PC-9 (cell line): ENCODE measurements around the gene CRACDL. TPM values are rescaled to one million over a fixed set of nuclear protein-coding genes. Genes with fewer than 3 reads are reported as not detected.

ENCODE experiments used
- BruUV-seq: library from RNA; stranded (reverse); fragments of 400-500 nt; replicated peaks from 2 replicates; lab custom pipeline; 2021; lab: Mats Ljungman, UMichigan
- CTCF ChIA-PET: fragments of 300-600 bp; sonication (Branson Sonifier 250); formaldehyde crosslinking; loops from one replicate; lab custom pipeline; 2022; ENCODE audit warnings: antibody characterized with exemption; lab: Charles Lee
- POLR2A ChIA-PET: fragments of 300-600 bp; sonication (Branson Sonifier 250); formaldehyde crosslinking; loops from one replicate; lab custom pipeline; 2022; ENCODE audit warnings: antibody characterized with exemption; ENCODE audit not compliant: unreplicated experiment; lab: Charles Lee
- DNase-seq, 2 experiments: peaks; one replicate each; pipeline versions ENCODE4 v3.0.0 to v3.0.0-alpha.2; 2015 to 2022; ENCODE audit warnings: mixed read lengths in 1 of 2
- H2AFZ ChIP-seq: fragments of 200-600 bp; sonication (generic); 2 replicates; pipeline ENCODE4 v1.8.1; 2017; ENCODE audit warnings: antibody characterized with exemption
- H3F3A ChIP-seq: fragments of 200-600 bp; sonication (generic); 2 replicates; pipeline ENCODE4 v1.8.1; 2017; ENCODE audit warnings: antibody characterized with exemption, mild to moderate bottlenecking, low read depth; ENCODE audit not compliant: insufficient read depth
- H3K27ac ChIP-seq: fragments of 200-600 bp; sonication (generic); 2 replicates; pipeline ENCODE4 v1.6.1; 2016; ENCODE audit warnings: mixed run types
- H3K27me3 ChIP-seq: fragments of 200-600 bp; sonication (generic); 2 replicates; pipeline ENCODE4 v1.6.1; 2016; ENCODE audit warnings: low read depth, mixed run types; ENCODE audit not compliant: insufficient read depth
- H3K36me3 ChIP-seq: fragments of 200-600 bp; sonication (generic); 2 replicates; pipeline ENCODE4 v1.6.1; 2016; ENCODE audit warnings: low read depth, mixed run types
- H3K4me1 ChIP-seq: fragments of 200-600 bp; sonication (generic); replicated peaks from 2 replicates; pipeline ENCODE4 v1.6.1; 2016; ENCODE audit warnings: mixed run types; ENCODE audit not compliant: insufficient read depth
- H3K4me2 ChIP-seq: fragments of 200-600 bp; sonication (generic); 2 replicates; pipeline ENCODE4 v1.6.1; 2017; ENCODE audit warnings: mixed run types
- H3K4me3 ChIP-seq: fragments of 200-600 bp; sonication (generic); 2 replicates; pipeline ENCODE4 v1.6.1; 2016; ENCODE audit warnings: mixed run types
- H3K79me2 ChIP-seq: fragments of 200-600 bp; sonication (generic); 2 replicates; pipeline ENCODE4 v1.6.1; 2017; ENCODE audit warnings: low read depth, mixed run types
- H3K9me2 ChIP-seq: fragments of 200-600 bp; sonication (generic); 2 replicates; pipeline ENCODE4 v1.8.1; 2017; ENCODE audit warnings: mild to moderate bottlenecking; ENCODE audit not compliant: insufficient read depth
- H3K9me3 ChIP-seq: fragments of 200-600 bp; sonication (generic); 2 replicates; pipeline ENCODE4 v1.8.1; 2016; ENCODE audit warnings: low read depth; ENCODE audit not compliant: insufficient read depth
- H4K20me1 ChIP-seq: fragments of 200-600 bp; sonication (generic); 2 replicates; pipeline ENCODE4 v1.8.1; 2017; ENCODE audit not compliant: insufficient read depth
- CTCF ChIP-seq: fragments of 200-600 bp; sonication (generic); conservative IDR thresholded peaks from 2 replicates; pipeline ENCODE4 v1.6.1; 2017; ENCODE audit warnings: mixed run types, antibody characterized with exemption, mild to moderate bottlenecking, moderate library complexity
- EZH2 ChIP-seq: fragments of 200-600 bp; sonication (generic); IDR thresholded peaks from 2 replicates; pipeline ENCODE4 v1.8.0; 2017; ENCODE audit warnings: antibody characterized with exemption, low read depth
- intact Hi-C: fragments of 100-400 bp; cut with micrococcal nuclease; formaldehyde crosslinking; loops from one replicate; pipeline ENCODE4 v1.10.0; 2022; ENCODE audit not compliant: unreplicated experiment
- total RNA-seq: library from RNA; stranded (reverse); gene quantifications from 2 replicates; pipeline ENCODE4 v1.2.3, GENCODE V29; 2021

CRACDL gene
- total RNA-seq, 1 experiment from 2014 or later = 33.7 TPM

GRCh38 chr2:98750593-98751282, 185.3 kb downstream of the CRACDL start:
- BruUV-seq = no TSS peak
- intact Hi-C loops = no loop called here
- POLR2A ChIA-PET = no interaction called here
- H3K79me2 ChIP-seq = no peaks in the 10 kb centered on the region
- TF ChIP-seq CTCF (no peak), EZH2 (no peak)
- no peak overlapping the region for H3K4me2 ChIP-seq
- H3K4me3 ChIP-seq = no peak overlapping the region
- no peaks in the 10 kb centered on the region for H3K4me1 ChIP-seq
- H3K9me3 ChIP-seq = peaks cover 4% of the 10 kb centered on the region; the same call in 1 of the 2 replicates
- no peak overlapping the region for H3K27ac ChIP-seq
- no peaks in the 10 kb centered on the region for H3K27me3 ChIP-seq
- no peaks in the 10 kb centered on the region for H3K36me3 ChIP-seq
- CTCF ChIA-PET = no interaction called here
- H2AFZ ChIP-seq = no peak overlapping the region
- H3K9me2 ChIP-seq = no peaks in the 10 kb centered on the region
- DNase-seq = no peak
- H4K20me1 ChIP-seq = no peaks in the 10 kb centered on the region
- H3F3A ChIP-seq = no peaks in the 10 kb centered on the region

GRCh38 chr2:98749066-98749450, 187.0 kb downstream of the CRACDL start:
- Histone ChIP-seq H3K27me3 (no peaks in the 10 kb centered on the region), H3K4me2 (no peak overlapping the region), H3K4me1 (peaks cover 9% of the 10 kb centered on the region; the same call in 1 of the 2 replicates), H3K9me2 (no peaks in the 10 kb centered on the region), H3K4me3 (no peak overlapping the region), H3K36me3 (no peaks in the 10 kb centered on the region), H4K20me1 (no peaks in the 10 kb centered on the region), H3K79me2 (no peaks in the 10 kb centered on the region), H2AFZ (no peak overlapping the region), H3K9me3 (peaks cover 4% of the 10 kb centered on the region; the same call in 1 of the 2 replicates), H3K27ac (no peak overlapping the region), H3F3A (no peaks in the 10 kb centered on the region)
- ChIA-PET CTCF (no interaction called here), POLR2A (no interaction called here)
- TF ChIP-seq CTCF (no peak), EZH2 (no peak)
- intact Hi-C loops = no loop called here
- BruUV-seq = no TSS peak
- DNase-seq = no peak

- BruUV-seq = no TSS peak
- H3K4me1 ChIP-seq = peaks cover 15% of the 10 kb centered on the region; the same call in 1 of the 2 replicates
- H3K27ac ChIP-seq = no peak overlapping the region
- no peaks in the 10 kb centered on the region; the same call in 1 of the 2 replicates for H3F3A ChIP-seq
- POLR2A ChIA-PET = no interaction called here
- no peak overlapping the region for H2AFZ ChIP-seq
- CTCF ChIA-PET = no interaction called here
- intact Hi-C loops = no loop called here
- H3K36me3 ChIP-seq = no peaks in the 10 kb centered on the region
- no peaks in the 10 kb centered on the region for H3K27me3 ChIP-seq
- no peaks in the 10 kb centered on the region for H3K9me2 ChIP-seq
- no peak for TF ChIP-seq CTCF
- no peak for TF ChIP-seq EZH2
- peaks cover 4% of the 10 kb centered on the region; the same call in 1 of the 2 replicates for H3K9me3 ChIP-seq
- H4K20me1 ChIP-seq = no peaks in the 10 kb centered on the region
- H3K4me3 ChIP-seq = no peak overlapping the region
- no peak for DNase-seq
- no peaks in the 10 kb centered on the region for H3K79me2 ChIP-seq
- no peak overlapping the region for H3K4me2 ChIP-seq
These were observed 187.5 kb downstream of the CRACDL start for GRCh38 chr2:98748292-98749065.
